Activated CD8-positive, alpha-beta memory T cell treated with anti-CD3 and anti-CD28 coated beads, Interleukin-2, amount 50 U/mL, for 1 hour (primary cell): Measurements from ENCODE around the gene CHRNA9.

Experiments used
- DNase-seq: peaks from one replicate; pipeline ENCODE4 v3.0.0-alpha.2; 2020; ENCODE audit errors: extremely low read depth

Gene CHRNA9

DNA sequence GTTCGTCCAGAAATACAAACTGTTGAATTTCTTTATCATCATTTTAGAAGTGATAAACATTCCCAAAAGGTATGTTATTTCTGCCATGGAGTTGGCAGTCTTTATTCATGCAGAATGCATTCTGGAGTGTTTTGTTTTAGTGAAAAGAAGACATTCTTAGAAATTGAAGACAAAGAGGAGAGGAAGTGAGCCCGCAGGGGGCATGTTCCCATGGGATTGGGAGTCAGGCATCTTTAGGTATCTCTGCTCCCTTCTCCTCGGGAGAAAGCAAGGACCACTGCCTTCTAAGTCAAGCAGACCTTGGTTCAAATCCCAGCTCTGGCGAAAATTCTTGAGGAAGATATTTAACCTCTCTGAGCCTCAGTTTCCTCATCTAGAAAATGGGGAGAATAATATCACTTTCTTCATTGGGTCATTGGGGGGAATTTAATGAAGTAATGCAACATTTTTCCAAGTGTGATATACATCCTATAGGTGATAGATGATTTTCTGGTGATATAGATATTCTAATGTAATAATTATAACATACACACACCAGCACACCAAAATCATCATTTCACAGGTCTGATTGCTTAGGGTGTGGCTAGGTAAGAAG lies 26.5 kb upstream of the CHRNA9 start:
- DNase-seq: no peak

- peak; percentile 80 for DNase-seq
These were observed 25.8 kb upstream of the CHRNA9 start for GRCh38 chr4:40309250-40309774.

DNA sequence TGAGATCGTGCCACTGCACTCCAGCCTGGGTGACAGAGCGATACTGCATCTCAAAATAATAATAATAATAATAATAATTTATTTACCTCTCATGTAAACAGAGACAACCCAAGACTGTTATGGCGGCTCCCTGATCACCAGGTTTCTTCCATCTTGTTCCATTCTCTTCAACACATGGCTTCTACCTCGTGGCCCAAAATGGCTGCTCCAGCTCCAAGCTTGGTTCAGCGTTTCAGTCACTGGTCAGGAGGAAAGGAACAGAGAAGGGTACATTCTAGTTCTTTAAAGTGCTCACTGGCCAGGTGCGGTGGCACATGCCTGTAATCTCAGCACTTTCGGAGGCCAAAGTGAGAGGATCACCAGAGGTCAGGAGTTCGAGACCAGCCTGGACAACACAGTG lies 24.9 kb upstream of the CHRNA9 start:
- DNase-seq: no peak

GRCh38 chr4:40311811-40312346 lies 23.3 kb upstream of the CHRNA9 start:
- no peak for DNase-seq

- DNase-seq: no peak
These were observed 20.2 kb upstream of the CHRNA9 start for GRCh38 chr4:40314951-40315350.

GRCh38 chr4:40316333-40316781 lies 18.8 kb upstream of the CHRNA9 start:
- DNase-seq: no peak

- DNase-seq: no peak
These were observed 18.1 kb upstream of the CHRNA9 start for GRCh38 chr4:40316782-40317635.

GRCh38 chr4:40317916-40318658 lies 17.0 kb upstream of the CHRNA9 start:
- DNase-seq: no peak

GRCh38 chr4:40321574-40322275 lies 13.4 kb upstream of the CHRNA9 start:
- DNase-seq: no peak

DNA sequence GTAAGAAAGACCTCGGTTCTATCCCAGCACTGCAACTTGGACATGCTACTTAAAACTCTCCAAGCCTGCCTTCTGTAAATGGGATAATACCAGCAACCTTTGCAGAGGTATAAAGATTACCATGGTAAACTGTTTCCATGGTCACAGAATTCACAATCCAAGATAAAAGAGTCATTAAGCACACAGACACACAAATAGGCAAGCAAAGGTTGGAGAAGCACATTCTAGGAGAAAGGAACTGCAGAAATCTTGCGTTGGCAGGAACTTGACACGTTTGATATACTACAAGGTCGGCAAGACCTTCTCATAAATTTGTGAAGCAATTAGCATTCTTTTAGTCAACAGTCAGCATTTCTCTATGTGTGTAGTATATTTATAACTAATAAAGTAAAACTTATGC lies 12.3 kb upstream of the CHRNA9 start:
- no peak for DNase-seq

DNA sequence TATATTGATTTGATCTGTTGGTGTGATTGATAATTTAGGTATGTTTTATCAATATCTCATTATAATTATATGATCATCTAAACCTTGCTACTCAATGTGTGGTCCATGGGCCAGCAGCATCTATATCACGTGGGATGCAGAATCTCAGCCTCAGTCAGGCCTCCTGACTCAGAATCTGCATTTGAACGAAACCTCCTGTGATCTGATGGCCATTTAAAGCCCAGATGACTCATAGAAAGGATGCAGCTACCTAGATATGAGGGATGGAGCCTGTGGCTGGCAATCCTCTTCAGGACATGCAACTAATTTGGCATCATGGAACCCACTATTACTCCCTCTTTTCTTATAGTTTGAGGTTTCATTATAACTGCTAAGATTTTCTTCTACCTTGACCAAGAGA lies 11.3 kb upstream of the CHRNA9 start:
- no peak for DNase-seq

- DNase-seq: no peak
These were observed 9.6 kb upstream of the CHRNA9 start for GRCh38 chr4:40325406-40326019.

GRCh38 chr4:40327340-40327739 lies 7.8 kb upstream of the CHRNA9 start:
- no peak for DNase-seq

- no peak for DNase-seq
These were observed 6.8 kb upstream of the CHRNA9 start for GRCh38 chr4:40328383-40328782.

GRCh38 chr4:40329805-40330204 lies 5.3 kb upstream of the CHRNA9 start:
- no peak for DNase-seq

GRCh38 chr4:40330536-40330935 lies 4.6 kb upstream of the CHRNA9 start:
- no peak for DNase-seq

- DNase-seq: no peak
These were observed 3.9 kb upstream of the CHRNA9 start for GRCh38 chr4:40331101-40331745.

DNA sequence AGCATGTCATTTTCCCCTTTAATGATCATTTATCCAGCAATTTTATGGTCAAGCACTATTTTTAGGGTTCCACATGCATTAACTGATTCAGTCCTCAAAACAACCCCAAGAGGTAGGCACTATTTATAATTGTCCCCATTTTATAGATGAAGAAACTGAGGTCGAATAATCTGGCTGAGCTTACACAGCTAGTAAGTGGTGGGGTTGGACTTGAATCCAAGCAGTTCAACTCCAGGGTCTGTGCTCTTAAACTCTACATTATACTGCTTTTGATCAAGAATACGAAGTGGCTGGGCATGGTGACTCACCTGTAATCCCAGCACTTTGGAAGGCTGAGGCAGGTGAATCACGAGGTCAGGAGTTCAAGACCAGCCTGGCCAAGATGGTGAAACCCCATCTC lies 3.2 kb upstream of the CHRNA9 start:
- no peak for DNase-seq

- no peak for DNase-seq
These were observed 1.2 kb upstream of the CHRNA9 start for GRCh38 chr4:40333921-40334352.

DNA sequence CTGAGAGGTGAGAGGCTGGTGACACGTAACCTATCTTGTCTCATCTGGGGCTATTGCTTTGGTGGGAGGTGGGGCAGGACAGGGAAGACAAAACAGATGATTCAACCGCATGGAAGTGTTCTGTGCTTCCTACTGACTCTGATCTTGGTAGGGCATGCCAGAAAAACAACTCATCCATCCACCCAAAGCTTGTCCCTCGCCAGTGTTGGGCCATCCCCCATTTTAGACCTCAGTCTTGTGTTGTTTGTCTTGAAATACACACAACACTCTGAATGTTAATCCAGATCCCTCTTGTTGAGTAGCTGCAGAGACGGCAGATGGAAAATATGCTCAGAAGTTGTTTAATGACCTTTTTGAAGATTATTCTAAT lies 377 bp downstream of the CHRNA9 start:
- no peak for DNase-seq

DNA sequence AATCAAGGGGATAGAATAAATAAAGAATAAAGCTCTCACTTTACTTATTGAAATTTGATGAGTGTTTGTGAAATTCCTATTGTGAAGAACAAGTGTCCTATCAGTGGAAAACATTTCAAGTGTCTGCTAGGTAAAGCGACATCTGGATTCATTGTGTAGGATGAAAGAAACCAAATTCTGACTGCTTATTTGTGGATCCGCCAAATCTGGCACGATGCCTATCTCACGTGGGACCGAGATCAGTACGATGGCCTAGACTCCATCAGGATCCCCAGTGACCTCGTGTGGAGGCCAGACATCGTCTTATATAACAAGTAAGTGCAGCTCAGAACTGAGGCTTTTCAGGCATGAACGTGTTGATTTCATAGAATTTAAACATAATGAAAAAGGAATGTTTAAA lies 1.9 kb downstream of the CHRNA9 start:
- no peak for DNase-seq
